HK-2 (cell line): Measurements from ENCODE around the gene ZNF774.
A peak's percentile ranks its signal among the peaks of the same experiment; 100 is the strongest.
"Not testable (repeated sequence)": the region's sequence is repeated elsewhere in the genome, so short reads cannot be mapped to it uniquely, and the experiment has no call there.

Source experiments
- DNase-seq: peaks from one replicate; pipeline ENCODE4 v3.0.0-alpha.2; 2018; ENCODE audit not compliant: unreplicated experiment

ZNF774 gene

GRCh38 chr15:90345857-90346256 is 6.2 kb upstream of the ZNF774 start:
- no peak for DNase-seq

DNA sequence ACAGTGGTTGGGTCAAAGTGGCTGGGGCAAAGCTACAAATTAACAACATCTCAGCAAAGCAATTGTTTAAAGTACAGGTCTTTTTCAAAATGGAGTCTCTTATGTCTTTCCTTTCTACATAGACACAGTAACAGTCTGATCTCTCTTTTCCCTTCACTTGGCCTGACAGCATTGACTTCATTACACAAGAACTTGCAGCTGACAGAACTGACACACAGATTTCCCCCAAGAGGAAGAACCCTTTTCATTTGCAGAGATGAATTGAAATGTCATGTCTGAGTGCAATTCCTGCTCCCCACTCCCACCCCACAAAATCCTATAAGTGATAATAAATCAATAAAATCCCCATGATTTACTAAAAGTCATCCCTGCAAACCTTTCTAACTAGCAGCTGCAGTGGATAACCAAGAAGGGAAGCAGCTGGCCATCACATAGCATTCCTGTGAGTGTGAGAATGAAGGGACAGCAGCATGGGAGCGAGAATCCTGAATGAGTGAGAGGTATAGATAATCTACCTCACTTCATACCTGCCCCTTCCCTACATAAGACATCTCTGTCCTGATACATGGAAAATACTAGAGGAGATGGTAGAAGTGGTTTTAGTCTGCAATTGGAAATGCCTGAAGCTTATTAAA is 4.5 kb upstream of the ZNF774 start:
- DNase-seq, result not testable (repeated sequence)

GRCh38 chr15:90348456-90348855 is 3.6 kb upstream of the ZNF774 start:
- DNase-seq, result no peak

DNA sequence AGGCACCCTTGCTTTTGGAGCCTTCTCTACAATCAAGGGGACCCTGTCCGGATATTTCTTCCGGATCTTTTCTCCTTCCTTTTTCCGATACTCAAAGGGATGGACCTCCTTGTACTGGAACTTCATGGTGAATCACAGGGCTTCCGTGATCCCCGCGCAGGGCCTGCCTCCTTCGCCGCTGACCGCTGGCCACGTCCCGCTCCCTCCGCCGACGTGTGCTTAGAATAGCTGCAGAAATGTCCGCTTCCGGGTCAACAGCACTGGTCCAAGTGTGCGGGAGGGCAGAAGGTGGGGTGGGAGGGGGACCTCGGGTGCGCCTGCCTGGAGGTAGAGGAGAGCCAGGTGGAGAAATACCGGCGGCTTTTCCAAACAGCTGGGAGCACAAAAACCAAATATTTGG is 3.0 kb upstream of the ZNF774 start:
- no peak for DNase-seq

- no peak for DNase-seq
Measured at GRCh38 chr15:90349821-90350220, 2.3 kb upstream of the ZNF774 start.

DNA sequence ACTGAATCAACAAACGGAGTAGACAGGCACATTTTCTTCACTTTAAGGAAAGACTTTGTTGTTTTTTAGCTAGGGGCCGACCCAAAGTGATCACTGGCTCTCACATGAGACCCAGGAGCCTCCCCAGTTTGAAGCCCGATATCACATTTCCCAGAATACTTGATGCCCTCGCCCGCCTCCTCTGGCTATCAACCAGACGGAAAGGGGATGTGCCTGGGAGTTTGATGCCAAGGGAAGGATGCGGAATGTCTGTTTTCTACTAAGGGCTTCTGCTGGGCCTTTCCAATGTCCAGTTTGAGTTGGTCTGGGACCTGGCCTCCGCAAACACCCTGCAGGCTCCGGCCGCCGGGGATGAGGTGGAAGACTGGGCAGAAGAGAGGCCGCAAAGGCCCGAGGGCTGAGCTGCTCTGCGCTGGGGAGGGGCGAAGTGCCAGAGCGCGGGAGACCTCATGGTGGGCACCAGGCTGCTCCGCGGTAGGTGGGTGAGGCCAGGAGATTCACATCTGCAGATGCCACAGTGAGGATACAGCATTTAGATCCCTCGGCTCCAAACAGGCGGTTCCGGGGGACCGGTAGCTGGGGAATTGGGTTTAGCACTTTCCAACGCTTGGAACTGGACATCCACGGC is 491 bp upstream of the ZNF774 start:
- DNase-seq, result no peak

DNA sequence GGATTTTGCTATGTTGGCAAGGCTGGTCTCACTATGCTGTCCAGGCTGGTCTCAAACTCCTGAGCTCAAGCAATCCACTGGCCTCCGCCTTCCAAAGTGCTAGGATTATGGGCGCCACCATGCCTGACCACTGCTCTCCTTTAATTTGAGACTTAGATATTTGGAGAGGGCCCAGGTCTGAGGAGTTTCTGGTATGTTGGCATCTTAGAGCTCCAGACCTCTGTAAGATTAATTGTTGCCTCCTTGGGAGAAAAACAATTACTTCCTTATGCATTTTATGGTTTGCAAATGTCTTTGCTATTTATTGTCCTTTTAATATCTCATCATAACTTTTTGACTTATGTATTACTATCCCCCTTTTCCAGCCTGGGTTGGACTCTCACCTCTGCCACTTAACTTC is 2.9 kb downstream of the ZNF774 start:
- DNase-seq, result no peak

GRCh38 chr15:90358124-90359033 is 6.3 kb downstream of the ZNF774 start:
- no peak for DNase-seq

GRCh38 chr15:90360746-90361145 is 8.7 kb downstream of the ZNF774 start:
- DNase-seq, result no peak

DNA sequence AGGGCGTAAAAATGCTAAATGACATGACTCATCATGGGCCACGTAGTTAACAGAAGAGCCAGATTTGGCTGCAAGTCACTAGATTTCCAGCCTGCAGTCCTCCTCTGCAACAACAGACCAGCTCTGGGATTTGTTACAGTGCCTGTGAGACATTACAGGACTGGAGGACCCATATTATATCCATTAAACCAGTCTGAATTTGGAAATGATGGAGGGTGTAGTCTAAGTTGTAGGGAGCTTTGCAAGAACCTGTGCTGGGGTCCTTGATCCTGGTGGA is 10.8 kb downstream of the ZNF774 start:
- no peak for DNase-seq

GRCh38 chr15:90364251-90364650 is 12.2 kb downstream of the ZNF774 start:
- peak; percentile 49 for DNase-seq

GRCh38 chr15:90365414-90366055 is 13.5 kb downstream of the ZNF774 start:
- no peak for DNase-seq

DNA sequence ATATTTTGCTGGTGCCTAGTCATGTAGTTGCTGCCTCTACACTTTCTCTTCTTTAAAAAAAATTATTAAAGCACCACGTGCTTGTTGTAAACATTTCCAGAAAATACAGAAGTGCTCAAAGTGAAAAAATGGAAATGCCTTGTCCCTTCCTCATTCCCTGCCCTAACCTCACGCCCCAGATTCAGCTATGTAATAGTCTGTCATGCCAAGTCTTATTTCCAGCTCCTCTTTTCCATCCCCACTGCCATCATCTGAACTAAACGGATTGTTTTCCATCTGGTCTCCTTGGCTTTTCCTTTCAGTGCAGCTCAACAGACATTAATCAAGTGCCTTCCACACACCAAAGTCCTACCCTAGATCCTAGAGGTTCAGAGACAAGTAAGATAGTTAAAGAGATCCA is 15.5 kb downstream of the ZNF774 start:
- no peak for DNase-seq

GRCh38 chr15:90375071-90375470 is 23.0 kb downstream of the ZNF774 start:
- DNase-seq, result no peak

DNA sequence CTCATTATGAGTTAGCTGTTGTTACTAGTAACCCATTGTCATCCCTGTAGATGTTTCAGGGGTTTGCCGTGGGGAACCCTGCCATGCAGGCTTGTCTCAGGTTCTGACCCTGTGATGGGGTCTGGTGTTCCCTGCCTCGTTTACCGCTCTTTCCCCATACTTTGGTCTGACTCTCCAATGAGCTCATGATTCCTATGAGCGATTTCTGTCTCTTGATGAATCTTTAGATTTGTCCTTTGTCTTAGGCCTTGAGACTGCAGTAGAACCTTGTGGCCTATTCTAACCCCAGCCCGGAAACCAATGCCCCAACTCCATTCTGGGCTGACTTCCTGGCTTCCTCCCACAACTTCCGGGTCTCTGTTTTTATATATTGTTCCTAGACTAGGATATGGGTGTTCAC is 24.7 kb downstream of the ZNF774 start:
- DNase-seq, result no peak

- no peak for DNase-seq
Measured at GRCh38 chr15:90379263-90379662, 27.2 kb downstream of the ZNF774 start.

- DNase-seq, result no peak
Measured at GRCh38 chr15:90381515-90381914, 29.4 kb downstream of the ZNF774 start.

DNA sequence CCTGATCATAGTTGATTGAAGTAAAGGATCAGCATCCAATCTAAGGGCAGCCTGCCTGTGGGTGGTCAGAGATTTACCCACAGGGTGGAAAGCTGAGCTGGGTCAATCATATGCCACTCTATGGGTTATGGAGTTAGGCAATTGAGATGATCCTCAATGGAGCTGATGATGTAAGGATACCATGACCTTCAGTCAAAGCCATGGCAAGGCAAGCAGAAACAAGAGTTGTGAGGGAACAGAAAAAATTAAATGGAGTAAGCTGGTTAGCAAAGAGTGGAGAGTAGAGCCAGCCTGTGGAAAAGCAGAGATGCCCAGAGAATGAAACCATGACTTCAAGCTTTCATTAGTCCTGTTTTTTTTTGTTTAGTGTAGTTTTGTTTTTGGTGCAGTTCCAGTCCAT is 30.2 kb downstream of the ZNF774 start:
- no peak for DNase-seq

GRCh38 chr15:90386221-90386620 is 34.1 kb downstream of the ZNF774 start:
- no peak for DNase-seq

GRCh38 chr15:90387534-90388461 is 35.7 kb downstream of the ZNF774 start, which contains the start of gene IQGAP1:
Gene IQGAP1, plus strand, starts transcription at chr15:90388242. Its CDS starts 100 bp downstream, at chr15:90388342.
- DNase-seq, result peak; percentile 93
